ENCODE results near the gene SIAE.
"Not testable (repeated sequence)": the region's sequence is repeated elsewhere in the genome, so short reads cannot be mapped to it uniquely, and the experiment has no call there.

Gene SIAE

GRCh38 chr11:124622531-124623451 lies 50.7 kb downstream of the SIAE start, which contains the start of gene TBRG1:
TSS of gene TBRG1 (plus strand) at chr11:124622864. CDS start at chr11:124623084, 220 bp downstream.
- DNase-seq: peak; percentile 80

GRCh38 chr11:124618863-124619262 lies 54.7 kb downstream of the SIAE start:
- DNase-seq: no peak

GRCh38 chr11:124612567-124613246 lies 60.8 kb downstream of the SIAE start:
- DNase-seq: no peak

- no peak for DNase-seq
These were observed 61.5 kb downstream of the SIAE start for GRCh38 chr11:124612045-124612444.

GRCh38 chr11:124611064-124611463 lies 62.5 kb downstream of the SIAE start, which contains the start of gene PANX3:
TSS of gene PANX3 (plus strand) at chr11:124611428. CDS start at chr11:124611557, 129 bp downstream.
- no peak for DNase-seq

GRCh38 chr11:124610295-124610694 lies 63.2 kb downstream of the SIAE start:
- DNase-seq: no peak

GRCh38 chr11:124608147-124608546 lies 65.4 kb downstream of the SIAE start:
- DNase-seq: no peak

- DNase-seq: no peak
These were observed 67.8 kb downstream of the SIAE start for GRCh38 chr11:124605719-124606118.

- DNase-seq: not testable (repeated sequence)
These were observed 70.8 kb downstream of the SIAE start for GRCh38 chr11:124602723-124603122.

- DNase-seq: no peak
These were observed 71.3 kb downstream of the SIAE start for GRCh38 chr11:124602193-124602592.

- no peak for DNase-seq
These were observed 72.8 kb downstream of the SIAE start for GRCh38 chr11:124600621-124601320.

GRCh38 chr11:124597626-124598025 lies 75.9 kb downstream of the SIAE start:
- DNase-seq: no peak

- no peak for DNase-seq
These were observed 78.2 kb downstream of the SIAE start for GRCh38 chr11:124595302-124595701.

GRCh38 chr11:124592627-124593026 lies 80.9 kb downstream of the SIAE start:
- DNase-seq: no peak

- no peak for DNase-seq
These were observed 82.1 kb downstream of the SIAE start for GRCh38 chr11:124591430-124591829.

- DNase-seq: peak; percentile 49
These were observed 87.2 kb downstream of the SIAE start for GRCh38 chr11:124586238-124586860.

- DNase-seq: no peak
These were observed 88.7 kb downstream of the SIAE start for GRCh38 chr11:124584681-124585372.

GRCh38 chr11:124583781-124584180 lies 89.8 kb downstream of the SIAE start:
- DNase-seq: no peak
